Activated CD4-positive, alpha-beta memory T cell treated with anti-CD3 and anti-CD28 coated beads, Interleukin-2, amount 10 ng/mL, durations not matched to agents 7 days and 5 days (primary cell): ENCODE results near the gene CLDN25. TPM values are rescaled to one million over a fixed set of nuclear protein-coding genes. Genes with fewer than 3 reads are reported as not detected.

Source experiments
- CTCF ChIA-PET: fragments of 350-600 bp; sonication (Branson Sonifier 250); formaldehyde crosslinking; loops from one replicate; lab custom pipeline; 2021; ENCODE audit warnings: antibody characterized with exemption, inconsistent platforms; lab: Charles Lee
- POLR2A ChIA-PET: fragments of 350-600 bp; sonication (Branson Sonifier 250); formaldehyde crosslinking; loops from one replicate; lab custom pipeline; 2021; ENCODE audit warnings: antibody characterized with exemption; lab: Charles Lee
- DNase-seq: peaks from one replicate; pipeline ENCODE4 v3.0.0-alpha.2; 2020
- H3K27ac Mint-ChIP-seq: one replicate; pipeline ENCODE4 v1.8.0; 2021; ENCODE audit warnings: mild to moderate bottlenecking, mixed read lengths
- H3K27me3 Mint-ChIP-seq: one replicate; pipeline ENCODE4 v1.8.0; 2021; ENCODE audit warnings: mixed read lengths
- H3K36me3 Mint-ChIP-seq: one replicate; pipeline ENCODE4 v1.8.0; 2021; ENCODE audit warnings: low read depth, mixed read lengths
- H3K4me1 Mint-ChIP-seq: one replicate; pipeline ENCODE4 v1.8.0; 2021; ENCODE audit warnings: mixed read lengths
- H3K4me3 Mint-ChIP-seq: one replicate; pipeline ENCODE4 v1.8.0; 2021; ENCODE audit warnings: mild to moderate bottlenecking, mixed read lengths
- H3K9me3 Mint-ChIP-seq: one replicate; pipeline ENCODE4 v1.8.0; 2021; ENCODE audit warnings: mixed read lengths
- total RNA-seq, 2 experiments: library from RNA; stranded (reverse); gene quantifications; one replicate each; pipeline ENCODE4 v1.2.3, GENCODE V29; 2021

The CLDN25 gene
- total RNA-seq, 2 experiments from 2014 or later, result not detected

- Mint-ChIP-seq H3K27me3 (no peaks in the 10 kb centered on the region), H3K9me3 (no peaks in the 10 kb centered on the region), H3K4me1 (no peaks in the 10 kb centered on the region), H3K36me3 (peaks cover 55% of the 10 kb centered on the region), H3K27ac (no peak overlapping the region), H3K4me3 (no peak overlapping the region)
- no peak for DNase-seq
- ChIA-PET CTCF (no interaction called here), POLR2A (no interaction called here)
Observed at GRCh38 chr11:113818426-113818825, 38.8 kb downstream of the CLDN25 start.

GRCh38 chr11:113827477-113827876, 47.9 kb downstream of the CLDN25 start:
- Mint-ChIP-seq H3K4me1 (peaks cover 10% of the 10 kb centered on the region), H3K27me3 (no peaks in the 10 kb centered on the region), H3K9me3 (no peaks in the 10 kb centered on the region), H3K4me3 (no peak overlapping the region), H3K27ac (no peak overlapping the region), H3K36me3 (peaks cover 52% of the 10 kb centered on the region)
- CTCF ChIA-PET, result interaction anchor here (1.4 kb wide), 1 partner anchor 105 kb away, joined by 3 read pairs; no protein-coding TSS in a partner anchor
- POLR2A ChIA-PET, result no interaction called here
- DNase-seq, result no peak

- Mint-ChIP-seq H3K4me3 (no peak overlapping the region), H3K27ac (no peak overlapping the region), H3K36me3 (peaks cover 49% of the 10 kb centered on the region), H3K9me3 (no peaks in the 10 kb centered on the region), H3K27me3 (no peaks in the 10 kb centered on the region), H3K4me1 (peaks cover 10% of the 10 kb centered on the region)
- DNase-seq, result no peak
- ChIA-PET CTCF (interaction anchor here (1.4 kb wide), 1 partner anchor 106 kb away, joined by 3 read pairs; no protein-coding TSS in a partner anchor), POLR2A (interaction anchor here (0.6 kb wide), 1 partner anchor 23 kb away, joined by 3 read pairs; no protein-coding TSS in a partner anchor)
Observed at GRCh38 chr11:113828191-113828590, 48.6 kb downstream of the CLDN25 start.

- POLR2A ChIA-PET, result no interaction called here
- no peak overlapping the region for H3K27ac Mint-ChIP-seq
Observed at GRCh38 chr11:113829751-113830150, 50.2 kb downstream of the CLDN25 start.

More at GRCh38 chr11:113829751-113830150, 50.2 kb downstream of the CLDN25 start:
- Mint-ChIP-seq H3K4me3 (no peak overlapping the region), H3K36me3 (peaks cover 52% of the 10 kb centered on the region), H3K9me3 (no peaks in the 10 kb centered on the region), H3K27me3 (no peaks in the 10 kb centered on the region), H3K4me1 (peaks cover 10% of the 10 kb centered on the region)
- CTCF ChIA-PET, result interaction anchor here (0.7 to 0.9 kb wide), 2 partner anchors 22 to 1905 kb away, joined by 3 to 6 read pairs; no protein-coding TSS in a partner anchor
- DNase-seq, result no peak

Other genes with a start within 250 kb of the CLDN25 start
- gene TMPRSS5, start 73.5 kb upstream of the CLDN25 start, total RNA-seq, result under 1 TPM; 0.50 to 0.78 TPM
- 10 to 100 TPM; 14.4 to 15.2 TPM for gene ZW10, start 6.1 kb upstream of the CLDN25 start, total RNA-seq
- 10 to 100 TPM; 52.3 to 53.8 TPM for gene USP28, start 95.8 kb downstream of the CLDN25 start, total RNA-seq
- gene HTR3B, start 125.0 kb downstream of the CLDN25 start, total RNA-seq, result not detected
- gene HTR3A, start 195.3 kb downstream of the CLDN25 start, total RNA-seq, result not detected